DOHH2 (cell line): ENCODE data around the gene TMEM260.

Experiments used
- CTCF ChIP-seq: fragments of 200-600 bp; sonication (generic); IDR thresholded peaks from one replicate; pipeline ENCODE4 v1.5.1; 2014; ENCODE audit warnings: antibody characterized with exemption, mild to moderate bottlenecking, low read depth, low read length; ENCODE audit not compliant: poor library complexity, severe bottlenecking
- EZH2phosphoT487 ChIP-seq: fragments of 200-600 bp; sonication (generic); IDR thresholded peaks from 2 replicates; pipeline ENCODE4 v1.6.1; 2017; ENCODE audit warnings: borderline replicate concordance, mild to moderate bottlenecking, antibody characterized with exemption, low read length, moderate library complexity, mixed read lengths

DNA sequence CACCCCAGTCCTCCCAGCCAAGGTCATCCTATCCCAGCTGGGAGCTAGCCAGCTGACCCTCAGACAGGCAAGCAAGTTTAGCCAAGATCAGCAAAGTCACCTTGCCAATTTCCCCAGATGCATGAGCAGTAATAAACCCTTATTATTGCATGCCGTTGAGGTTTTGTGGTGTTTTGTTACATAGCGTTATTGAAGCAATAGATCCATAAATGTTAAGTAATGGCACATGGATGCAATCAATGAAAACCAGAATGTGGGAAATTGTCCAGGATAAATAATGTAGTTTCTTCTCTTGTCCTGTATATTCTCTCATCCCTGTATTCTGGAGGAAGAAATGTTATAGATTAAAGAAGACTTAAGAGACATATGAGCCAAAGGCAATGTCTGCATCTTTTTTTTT is 18.0 kb upstream of the TMEM260 start:
- TF ChIP-seq EZH2phosphoT487 (no peak), CTCF (no peak)
